ENCODE data around the gene ALDOC. TPM values are rescaled to one million over a fixed set of nuclear protein-coding genes. Genes with fewer than 3 reads are reported as not detected.

The ALDOC gene
- polyA plus RNA-seq, 1 of the 3 experiments (the other 2 are of a cell fraction): 10.3 TPM

DNA sequence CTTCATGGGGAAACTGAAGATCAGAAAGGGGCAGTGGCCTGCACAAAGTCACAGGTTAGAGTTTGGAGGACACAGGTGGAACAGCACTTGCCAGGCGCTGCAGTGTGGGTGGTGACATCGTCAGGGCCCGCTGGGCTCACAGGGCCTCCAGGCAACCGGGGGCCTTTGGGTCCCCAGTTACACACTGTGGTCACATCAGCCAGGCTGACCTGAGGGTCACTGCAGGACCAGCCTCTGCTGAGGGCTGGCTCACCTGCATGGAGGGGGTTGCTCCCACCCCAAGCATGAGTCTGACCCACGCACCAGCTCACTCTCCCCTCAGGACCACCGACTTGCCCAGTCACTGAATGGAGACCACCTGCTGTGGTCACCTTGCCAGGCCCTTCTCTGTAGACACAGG lies 53.5 kb downstream of the ALDOC start:
- no peaks in the 10 kb centered on the region for H3K9me3 ChIP-seq

More for the DNA sequence above, 53.5 kb downstream of the ALDOC start:
- POLR2A ChIA-PET: no interaction called here
- H3K27ac ChIP-seq (ENCODE audit: low read depth in 2 of 2, low read length in 1 of 2): no peak overlapping the region
- no peak overlapping the region for H3K4me3 ChIP-seq (ENCODE audit: low read depth in 2 of 2, low read length in 1 of 2)
- H3K79me2 ChIP-seq (ENCODE audit: insufficient read depth): no peaks in the 10 kb centered on the region
- H3K9ac ChIP-seq: no peak overlapping the region
- DNase-seq: no peak
- no CpG with 5 or more reads among the region's 6 CpGs for WGBS (ENCODE audit: low lambda C conversion rate)
- no peaks in the 10 kb centered on the region for H4K20me1 ChIP-seq (ENCODE audit: insufficient read depth)
- no peak overlapping the region for H2AFZ ChIP-seq (ENCODE audit: low read depth)
- H3K9me2 ChIP-seq: no peaks in the 10 kb centered on the region
- no peaks in the 10 kb centered on the region for H3K27me3 ChIP-seq (ENCODE audit: insufficient read depth)
- H3F3A ChIP-seq (replicated peaks; ENCODE audit: insufficient read depth): no peaks in the 10 kb centered on the region
- TF ChIP-seq NRF1 (IDR thresholded peaks at IDR 0.05; ENCODE audit: low read depth, low read length): no peak
- no peak for TF ChIP-seq JUND (IDR thresholded peaks at IDR 0.05)
- TF ChIP-seq MEF2A (IDR thresholded peaks at IDR 0.05; ENCODE audit: borderline replicate concordance, low read depth): no peak
- no peak for TF ChIP-seq SIN3A (IDR thresholded peaks at IDR 0.05; ENCODE audit: borderline replicate concordance, low read depth, low read length)
- no peak for TF ChIP-seq CHD2 (IDR thresholded peaks at IDR 0.05; ENCODE audit: low read length, partially characterized antibody)
- TF ChIP-seq FOXJ3 (CRISPR knock-in tag; IDR thresholded peaks at IDR 0.05): no peak
- no peak for TF ChIP-seq TCF12 (IDR thresholded peaks at IDR 0.05)
- no peak for TF ChIP-seq YY1 (IDR thresholded peaks at IDR 0.05; ENCODE audit: low read depth)
- no peak for TF ChIP-seq EP300 (IDR thresholded peaks at IDR 0.05; ENCODE audit: borderline replicate concordance in 1 of 2, low read depth in 1 of 2, low read length in 1 of 2)
- no peak for TF ChIP-seq SMC3 (IDR thresholded peaks at IDR 0.05; ENCODE audit: low read depth, low read length)
- no peak for TF ChIP-seq TAF1 (IDR thresholded peaks at IDR 0.05; ENCODE audit: borderline replicate concordance, low read depth, low read length)
- TF ChIP-seq ELF1 (IDR thresholded peaks at IDR 0.05): no peak
- TF ChIP-seq, protein P1, sequence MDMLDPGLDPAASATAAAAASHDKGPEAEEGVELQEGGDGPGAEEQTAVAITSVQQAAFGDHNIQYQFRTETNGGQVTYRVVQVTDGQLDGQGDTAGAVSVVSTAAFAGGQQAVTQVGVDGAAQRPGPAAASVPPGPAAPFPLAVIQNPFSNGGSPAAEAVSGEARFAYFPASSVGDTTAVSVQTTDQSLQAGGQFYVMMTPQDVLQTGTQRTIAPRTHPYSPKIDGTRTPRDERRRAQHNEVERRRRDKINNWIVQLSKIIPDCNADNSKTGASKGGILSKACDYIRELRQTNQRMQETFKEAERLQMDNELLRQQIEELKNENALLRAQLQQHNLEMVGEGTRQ (IDR thresholded peaks at IDR 0.05; ENCODE audit: borderline replicate concordance, low read depth, low read length): no peak
- no peak overlapping the region for H3K4me2 ChIP-seq
- CTCF ChIA-PET: no interaction called here
- no peaks in the 10 kb centered on the region for H3K36me3 ChIP-seq (replicated peaks in 1 of 2; ENCODE audit: control insufficient read depth in 1 of 2, insufficient read depth in 2 of 2, low read length in 1 of 2)
- peaks cover 0 to 6% of the 10 kb centered on the region in 2 experiments; a peak in 1 of 4 replicates for H3K4me1 ChIP-seq (ENCODE audit: control insufficient read depth in 1 of 2, insufficient read depth in 2 of 2, low read depth in 1 of 2, low read length in 1 of 2)

Other genes with a start within 250 kb of the ALDOC start
- gene IFT20, start 241.4 kb downstream of the ALDOC start, polyA plus RNA-seq (2012; rRNA removed): 73.9 and 75.6 TPM in 2 replicates
- gene TNFAIP1, start 241.1 kb downstream of the ALDOC start, polyA plus RNA-seq (2012; rRNA removed): 52.0 and 58.0 TPM in 2 replicates
- 96.1 and 98.1 TPM in 2 replicates for gene POLDIP2, start 219.4 kb downstream of the ALDOC start, polyA plus RNA-seq (2012; rRNA removed)
- gene SEBOX, start 211.7 kb downstream of the ALDOC start, polyA plus RNA-seq (2012; rRNA removed): not detected in 2 replicates
- 1.2 and 1.6 TPM in 2 replicates for gene VTN, start 206.6 kb downstream of the ALDOC start, polyA plus RNA-seq (2012; rRNA removed)
- gene SARM1, start 205.2 kb downstream of the ALDOC start, polyA plus RNA-seq (2012; rRNA removed): 17.4 and 17.9 TPM in 2 replicates
- 4.2 and 4.3 TPM in 2 replicates for gene SLC46A1, start 170.7 kb downstream of the ALDOC start, polyA plus RNA-seq (2012; rRNA removed)
- gene SLC13A2, start 103.3 kb downstream of the ALDOC start, polyA plus RNA-seq (2012; rRNA removed): not detected in 2 replicates
- gene FOXN1, start 70.5 kb downstream of the ALDOC start, polyA plus RNA-seq (2012; rRNA removed): not detected in 2 replicates
- gene UNC119, start 24.3 kb downstream of the ALDOC start, polyA plus RNA-seq (2012; rRNA removed): 89.9 and 106 TPM in 2 replicates
- 54.9 and 78.5 TPM in 2 replicates for gene PIGS, start 5.4 kb downstream of the ALDOC start, polyA plus RNA-seq (2012; rRNA removed)
- gene SPAG5, start 22.1 kb upstream of the ALDOC start, polyA plus RNA-seq (2012; rRNA removed): 36.5 and 42.3 TPM in 2 replicates
- 7.9 and 13.1 TPM in 2 replicates for gene RSKR, start 37.3 kb upstream of the ALDOC start, polyA plus RNA-seq (2012; rRNA removed)
- 46.4 and 77.8 TPM in 2 replicates for gene BLTP2, start 68.3 kb upstream of the ALDOC start, polyA plus RNA-seq (2012; rRNA removed)
- 108 and 114 TPM in 2 replicates for gene SDF2, start 85.0 kb upstream of the ALDOC start, polyA plus RNA-seq (2012; rRNA removed)
- 26.7 and 26.9 TPM in 2 replicates for gene SUPT6H, start 85.3 kb upstream of the ALDOC start, polyA plus RNA-seq (2012; rRNA removed)
- gene PROCA1, start 135.0 kb upstream of the ALDOC start, polyA plus RNA-seq (2012; rRNA removed): 6.4 and 7.1 TPM in 2 replicates
- 0.06 and 0.18 TPM in 2 replicates for gene RAB34, start 141.0 kb upstream of the ALDOC start, polyA plus RNA-seq (2012; rRNA removed)
- 1,147 and 1,359 TPM in 2 replicates for gene RPL23A, start 143.1 kb upstream of the ALDOC start, polyA plus RNA-seq (2012; rRNA removed)
- gene TLCD1, start 149.3 kb upstream of the ALDOC start, polyA plus RNA-seq (2012; rRNA removed): 18.3 and 21.6 TPM in 2 replicates
- 6.0 and 11.0 TPM in 2 replicates for gene NEK8, start 151.9 kb upstream of the ALDOC start, polyA plus RNA-seq (2012; rRNA removed)
- gene TRAF4, start 167.1 kb upstream of the ALDOC start, polyA plus RNA-seq (2012; rRNA removed): 95.7 and 104 TPM in 2 replicates

Measured in SK-N-SH (cell line).